HUES64 (cell line): ENCODE data around the gene SYMPK.

ENCODE experiments used
- H3K27ac ChIP-seq: 2 replicates; pipeline ENCODE4 v1.7.0; 2013; ENCODE audit warnings: low read depth, low read length, inconsistent platforms
- H3K27me3 ChIP-seq: 2 replicates; pipeline ENCODE4 v1.6.1; 2013; ENCODE audit warnings: mild to moderate bottlenecking, low read length; ENCODE audit not compliant: insufficient read depth
- H3K36me3 ChIP-seq: 2 replicates; pipeline ENCODE4 v1.6.1; 2013; ENCODE audit warnings: mild to moderate bottlenecking, low read length; ENCODE audit not compliant: insufficient read depth
- H3K4me1 ChIP-seq: 2 replicates; pipeline ENCODE4 v1.6.1; 2013; ENCODE audit warnings: mild to moderate bottlenecking, low read length, moderate library complexity; ENCODE audit not compliant: insufficient read depth
- H3K4me3 ChIP-seq: 2 replicates; pipeline ENCODE4 v1.5.1; 2013; ENCODE audit warnings: mild to moderate bottlenecking, low read length, moderate library complexity
- H3K9ac ChIP-seq: 2 replicates; pipeline ENCODE4 v1.6.1; 2013; ENCODE audit warnings: mild to moderate bottlenecking, low read depth, low read length
- H3K9me3 ChIP-seq: 2 replicates; pipeline ENCODE4 v1.6.1; 2013; ENCODE audit warnings: low read depth, low read length; ENCODE audit not compliant: insufficient read depth
- WGBS: fragments of 150-250, 120-280 bp; methylation state at CpG from one replicate; pipeline ENCODE4 v1.1.7; 2013; ENCODE audit warnings: missing lambda C conversion rate; 5-methylcytosine and 5-hydroxymethylcytosine counted together

The SYMPK gene

GRCh38 chr19:45793876-45794275 is 69.1 kb downstream of the SYMPK start:
- 60% methylated on average over 6 of the region's 6 CpGs for WGBS
- no peak overlapping the region for H3K9ac ChIP-seq
- H3K4me3 ChIP-seq, result no peak overlapping the region

GRCh38 chr19:45793178-45793564 is 69.8 kb downstream of the SYMPK start:
- Histone ChIP-seq H3K27me3 (no peaks in the 10 kb centered on the region), H3K4me1 (no peaks in the 10 kb centered on the region; the same call in 1 of the 2 replicates), H3K4me3 (peak overlapping the region; percentile 2; the same call in 1 of the 2 replicates), H3K9ac (no peak overlapping the region), H3K27ac (no peak overlapping the region), H3K9me3 (no peaks in the 10 kb centered on the region), H3K36me3 (peaks cover 20% of the 10 kb centered on the region)
- 53% methylated on average over 3 of the region's 3 CpGs for WGBS

More at GRCh38 chr19:45793876-45794275, 69.1 kb downstream of the SYMPK start:
- H3K27me3 ChIP-seq, result no peaks in the 10 kb centered on the region
- peaks cover 13% of the 10 kb centered on the region for H3K36me3 ChIP-seq
- H3K27ac ChIP-seq, result no peak overlapping the region
- no peaks in the 10 kb centered on the region; the same call in 1 of the 2 replicates for H3K4me1 ChIP-seq
- H3K9me3 ChIP-seq, result no peaks in the 10 kb centered on the region

GRCh38 chr19:45792470-45793177 is 70.3 kb downstream of the SYMPK start, which contains the start of gene DMWD:
Gene DMWD, minus strand, starts transcription at chr19:45792845. Its CDS starts 89 bp downstream, at chr19:45792756.
- Histone ChIP-seq H3K27ac (peak within 1 kb of the TSS; percentile 68; the same call in 1 of the 2 replicates), H3K27me3 (no peaks in the 10 kb centered on the region), H3K9me3 (no peaks in the 10 kb centered on the region), H3K36me3 (peaks cover 24% of the 10 kb centered on the region), H3K4me1 (no peaks in the 10 kb centered on the region; the same call in 1 of the 2 replicates), H3K4me3 (peak within 1 kb of the TSS; percentile 89), H3K9ac (peak within 1 kb of the TSS; percentile 92)
- under 1% methylated on average over 86 of the region's 86 CpGs for WGBS

- no peaks in the 10 kb centered on the region for H3K27me3 ChIP-seq
- no peaks in the 10 kb centered on the region for H3K9me3 ChIP-seq
- peak overlapping the region; percentile 92 for H3K9ac ChIP-seq
- H3K36me3 ChIP-seq, result peaks cover 31% of the 10 kb centered on the region
- no peak overlapping the region for H3K27ac ChIP-seq
- 10% methylated on average over 31 of the region's 31 CpGs for WGBS
- H3K4me3 ChIP-seq, result peak overlapping the region; percentile 89
- H3K4me1 ChIP-seq, result no peaks in the 10 kb centered on the region; the same call in 1 of the 2 replicates
Observed at GRCh38 chr19:45791744-45792469, 71.0 kb downstream of the SYMPK start.

- Histone ChIP-seq H3K9ac (no peak overlapping the region), H3K4me3 (0 out of 2 replicates have a peak overlapping the region, but pooled peaks have one; percentile 89), H3K27ac (no peak overlapping the region), H3K4me1 (no peaks in the 10 kb centered on the region; the same call in 1 of the 2 replicates), H3K36me3 (peaks cover 40% of the 10 kb centered on the region), H3K9me3 (no peaks in the 10 kb centered on the region), H3K27me3 (no peaks in the 10 kb centered on the region)
- WGBS, result 95% methylated on average over 8 of the region's 8 CpGs
Observed at GRCh38 chr19:45790942-45791341, 72.0 kb downstream of the SYMPK start.

- H3K9me3 ChIP-seq, result no peaks in the 10 kb centered on the region
- no peak overlapping the region for H3K4me3 ChIP-seq
- no peaks in the 10 kb centered on the region for H3K27me3 ChIP-seq
- H3K27ac ChIP-seq, result no peak overlapping the region
- H3K9ac ChIP-seq, result no peak overlapping the region
- WGBS, result 95% methylated on average over 15 of the region's 15 CpGs
- no peaks in the 10 kb centered on the region; the same call in 1 of the 2 replicates for H3K4me1 ChIP-seq
- peaks cover 53% of the 10 kb centered on the region for H3K36me3 ChIP-seq
Observed at GRCh38 chr19:45789035-45789786, 73.7 kb downstream of the SYMPK start.

GRCh38 chr19:45786533-45786894 is 76.4 kb downstream of the SYMPK start:
- 96% methylated on average over 21 of the region's 21 CpGs for WGBS
- no peak overlapping the region for H3K27ac ChIP-seq
- no peak overlapping the region for H3K9ac ChIP-seq
- no peaks in the 10 kb centered on the region for H3K27me3 ChIP-seq
- peaks cover 53% of the 10 kb centered on the region for H3K36me3 ChIP-seq
- no peaks in the 10 kb centered on the region for H3K9me3 ChIP-seq
- H3K4me3 ChIP-seq, result no peak overlapping the region
- peaks cover 5% of the 10 kb centered on the region; the same call in 1 of the 2 replicates for H3K4me1 ChIP-seq

GRCh38 chr19:45785781-45786532 is 77.0 kb downstream of the SYMPK start:
- no peaks in the 10 kb centered on the region for H3K9me3 ChIP-seq
- H3K4me3 ChIP-seq, result no peak overlapping the region
- no peak overlapping the region for H3K9ac ChIP-seq
- H3K27ac ChIP-seq, result no peak overlapping the region
- H3K36me3 ChIP-seq, result peaks cover 52% of the 10 kb centered on the region
- no peaks in the 10 kb centered on the region for H3K27me3 ChIP-seq
- 94% methylated on average over 57 of the region's 57 CpGs for WGBS
- H3K4me1 ChIP-seq, result peaks cover 5% of the 10 kb centered on the region; the same call in 1 of the 2 replicates

GRCh38 chr19:45785097-45785496 is 77.8 kb downstream of the SYMPK start:
- Histone ChIP-seq H3K36me3 (peaks cover 47% of the 10 kb centered on the region), H3K27ac (no peak overlapping the region), H3K4me3 (no peak overlapping the region), H3K9ac (no peak overlapping the region), H3K4me1 (peaks cover 9% of the 10 kb centered on the region; the same call in 1 of the 2 replicates), H3K27me3 (peaks cover 2% of the 10 kb centered on the region; the same call in 1 of the 2 replicates), H3K9me3 (no peaks in the 10 kb centered on the region)
- 93% methylated on average over 5 of the region's 5 CpGs for WGBS

GRCh38 chr19:45784096-45784495 is 78.9 kb downstream of the SYMPK start:
- Histone ChIP-seq H3K4me1 (peaks cover 14% of the 10 kb centered on the region; the same call in 1 of the 2 replicates), H3K36me3 (peaks cover 42% of the 10 kb centered on the region), H3K27me3 (peaks cover 5% of the 10 kb centered on the region; the same call in 1 of the 2 replicates), H3K4me3 (no peak overlapping the region), H3K9me3 (no peaks in the 10 kb centered on the region), H3K9ac (no peak overlapping the region), H3K27ac (no peak overlapping the region)
- WGBS, result 84% methylated on average over 4 of the region's 4 CpGs
